ENCODE results near the gene APC2.

APC2 gene, protein sequence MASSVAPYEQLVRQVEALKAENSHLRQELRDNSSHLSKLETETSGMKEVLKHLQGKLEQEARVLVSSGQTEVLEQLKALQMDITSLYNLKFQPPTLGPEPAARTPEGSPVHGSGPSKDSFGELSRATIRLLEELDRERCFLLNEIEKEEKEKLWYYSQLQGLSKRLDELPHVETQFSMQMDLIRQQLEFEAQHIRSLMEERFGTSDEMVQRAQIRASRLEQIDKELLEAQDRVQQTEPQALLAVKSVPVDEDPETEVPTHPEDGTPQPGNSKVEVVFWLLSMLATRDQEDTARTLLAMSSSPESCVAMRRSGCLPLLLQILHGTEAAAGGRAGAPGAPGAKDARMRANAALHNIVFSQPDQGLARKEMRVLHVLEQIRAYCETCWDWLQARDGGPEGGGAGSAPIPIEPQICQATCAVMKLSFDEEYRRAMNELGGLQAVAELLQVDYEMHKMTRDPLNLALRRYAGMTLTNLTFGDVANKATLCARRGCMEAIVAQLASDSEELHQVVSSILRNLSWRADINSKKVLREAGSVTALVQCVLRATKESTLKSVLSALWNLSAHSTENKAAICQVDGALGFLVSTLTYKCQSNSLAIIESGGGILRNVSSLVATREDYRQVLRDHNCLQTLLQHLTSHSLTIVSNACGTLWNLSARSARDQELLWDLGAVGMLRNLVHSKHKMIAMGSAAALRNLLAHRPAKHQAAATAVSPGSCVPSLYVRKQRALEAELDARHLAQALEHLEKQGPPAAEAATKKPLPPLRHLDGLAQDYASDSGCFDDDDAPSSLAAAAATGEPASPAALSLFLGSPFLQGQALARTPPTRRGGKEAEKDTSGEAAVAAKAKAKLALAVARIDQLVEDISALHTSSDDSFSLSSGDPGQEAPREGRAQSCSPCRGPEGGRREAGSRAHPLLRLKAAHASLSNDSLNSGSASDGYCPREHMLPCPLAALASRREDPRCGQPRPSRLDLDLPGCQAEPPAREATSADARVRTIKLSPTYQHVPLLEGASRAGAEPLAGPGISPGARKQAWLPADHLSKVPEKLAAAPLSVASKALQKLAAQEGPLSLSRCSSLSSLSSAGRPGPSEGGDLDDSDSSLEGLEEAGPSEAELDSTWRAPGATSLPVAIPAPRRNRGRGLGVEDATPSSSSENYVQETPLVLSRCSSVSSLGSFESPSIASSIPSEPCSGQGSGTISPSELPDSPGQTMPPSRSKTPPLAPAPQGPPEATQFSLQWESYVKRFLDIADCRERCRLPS (N-terminal part only)

GRCh38 chr19:1449467-1450442 is at the start of gene APC2:
Gene APC2 (plus strand): TSS chr19:1450121. CDS start chr19:1453002, 2,881 bp downstream.
- peak; percentile 1 for DNase-seq

- no peak for DNase-seq
Measured at GRCh38 chr19:1400281-1401137, 49.4 kb upstream of the APC2 start.

DNA sequence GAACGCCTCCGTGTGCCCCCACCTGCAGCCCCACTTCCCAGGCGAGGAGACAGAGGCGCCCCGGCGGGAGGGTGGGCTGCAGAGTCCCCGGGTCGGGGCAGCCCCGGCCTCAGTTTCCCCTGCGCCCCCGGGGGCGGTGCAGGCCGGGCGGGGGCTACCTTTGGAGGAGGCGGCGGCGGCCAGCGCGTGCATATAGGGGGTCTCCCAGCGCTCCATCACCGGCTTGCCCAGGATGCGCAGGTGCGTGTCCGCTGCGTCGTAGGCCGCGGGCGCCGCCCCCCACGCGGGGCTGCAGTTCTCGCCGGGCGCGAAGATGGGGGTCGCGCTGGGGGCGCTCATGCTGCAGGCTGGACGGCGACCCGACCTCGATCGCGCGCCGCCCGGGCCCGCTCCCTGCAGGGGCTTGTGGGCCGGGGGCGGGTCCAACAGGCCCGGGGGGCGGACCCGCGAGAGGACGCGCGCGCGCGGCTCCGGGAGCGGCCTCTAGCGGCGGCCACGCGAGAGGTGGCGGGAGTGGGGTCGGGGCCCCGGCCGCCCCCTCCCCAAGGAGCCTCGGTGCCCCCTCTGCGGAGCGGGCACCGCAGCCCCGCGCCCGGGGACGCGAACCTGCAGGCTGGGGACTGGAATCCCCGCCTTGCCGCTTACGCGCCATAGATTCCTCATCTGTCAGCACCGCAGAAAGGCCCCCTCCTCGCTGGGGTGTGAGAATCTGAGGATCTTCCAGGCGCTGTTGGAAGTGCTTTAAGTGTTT is 48.6 kb upstream of the APC2 start, which contains the start of gene GAMT:
Gene GAMT, minus strand, starts transcription at position 405 of the 751 bp plus-strand sequence. Its CDS starts 66 bp downstream, at position 339.
- DNase-seq = no peak

GRCh38 chr19:1401889-1402217 is 48.1 kb upstream of the APC2 start:
- no peak for DNase-seq

DNA sequence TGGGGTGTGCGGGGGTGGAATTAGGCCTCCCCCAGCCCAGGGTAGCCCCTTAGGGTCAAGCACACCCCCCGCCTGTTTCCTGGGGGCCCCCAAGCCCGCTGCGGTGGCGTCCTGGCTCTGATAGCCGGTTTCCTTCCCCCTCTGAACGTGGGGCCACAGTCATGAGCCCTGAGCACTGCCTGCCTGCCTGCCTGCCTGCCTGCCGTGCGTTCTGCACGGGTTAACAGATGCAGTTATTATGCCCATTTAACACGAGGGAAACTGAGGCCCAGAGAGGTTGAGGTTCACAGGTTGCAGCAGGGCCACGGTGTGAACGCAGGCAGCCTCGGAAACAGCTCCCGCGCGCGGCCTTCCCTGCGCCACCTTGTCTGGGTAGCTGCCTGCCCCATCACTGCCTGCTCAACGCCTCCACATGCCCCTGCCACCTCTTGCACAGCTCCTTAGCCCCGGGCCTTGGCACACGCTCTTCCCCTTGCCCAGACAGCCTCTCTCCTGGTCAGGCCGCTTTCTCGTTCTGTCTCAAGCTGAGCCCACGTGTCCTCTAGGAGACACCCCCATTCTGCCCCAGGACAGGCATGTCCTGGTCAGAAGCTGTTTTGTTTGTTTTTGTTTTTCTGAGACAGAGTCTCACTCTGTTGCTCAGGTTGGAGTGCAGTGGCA is 47.4 kb upstream of the APC2 start:
- DNase-seq = no peak

- peak; percentile 98 for DNase-seq
Measured at GRCh38 chr19:1406774-1407527, 43.0 kb upstream of the APC2 start.

DNA sequence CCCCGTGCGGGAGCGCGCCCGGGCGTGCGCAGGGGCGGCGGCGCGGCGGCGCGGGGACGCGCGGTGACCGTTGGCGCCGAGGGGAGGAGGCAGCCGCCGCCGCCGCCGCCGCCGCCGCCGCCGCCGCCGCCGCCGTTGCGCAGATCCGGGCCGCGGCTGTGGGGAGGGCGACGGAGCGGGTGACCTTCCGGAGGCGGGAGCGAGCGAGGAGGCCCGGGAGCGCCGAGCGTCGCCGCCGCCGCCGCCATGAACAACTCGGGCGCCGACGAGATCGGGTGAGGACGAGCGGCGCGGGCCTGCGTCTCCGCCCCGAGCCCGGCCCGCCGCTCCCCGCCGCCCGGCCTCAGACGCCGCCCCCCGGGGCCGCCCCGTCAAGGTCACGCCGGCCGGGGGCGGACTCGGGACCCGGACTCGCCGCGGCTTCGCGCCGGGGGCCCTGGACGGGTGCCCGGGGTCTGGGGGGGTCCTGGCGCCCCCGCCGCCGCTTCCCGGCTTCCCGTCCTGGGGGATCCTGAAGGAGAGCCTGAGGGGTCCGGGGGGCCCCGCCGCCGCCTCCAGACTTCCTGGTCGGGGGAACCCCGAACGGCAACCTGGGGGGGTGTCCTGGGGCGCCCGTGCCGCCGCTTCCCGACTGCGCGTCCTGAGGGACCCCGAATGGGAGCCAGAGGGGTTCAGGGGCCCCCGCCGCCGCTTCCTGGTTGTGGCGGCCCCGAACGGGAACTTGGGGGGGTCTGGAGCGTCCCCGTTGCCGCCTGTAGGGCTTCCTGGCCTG is 42.2 kb upstream of the APC2 start, which contains the start of gene DAZAP1:
Gene DAZAP1, plus strand, starts transcription at position 59 of the 772 bp plus-strand sequence. Its CDS starts 188 bp downstream, at position 247.
- DNase-seq = no peak

GRCh38 chr19:1408300-1409203 is 41.4 kb upstream of the APC2 start:
- DNase-seq = no peak

GRCh38 chr19:1409204-1410005 is 40.5 kb upstream of the APC2 start:
- no peak for DNase-seq

- DNase-seq = no peak
Measured at GRCh38 chr19:1410136-1410786, 39.7 kb upstream of the APC2 start.

- DNase-seq = no peak
Measured at GRCh38 chr19:1410789-1411188, 39.1 kb upstream of the APC2 start.

DNA sequence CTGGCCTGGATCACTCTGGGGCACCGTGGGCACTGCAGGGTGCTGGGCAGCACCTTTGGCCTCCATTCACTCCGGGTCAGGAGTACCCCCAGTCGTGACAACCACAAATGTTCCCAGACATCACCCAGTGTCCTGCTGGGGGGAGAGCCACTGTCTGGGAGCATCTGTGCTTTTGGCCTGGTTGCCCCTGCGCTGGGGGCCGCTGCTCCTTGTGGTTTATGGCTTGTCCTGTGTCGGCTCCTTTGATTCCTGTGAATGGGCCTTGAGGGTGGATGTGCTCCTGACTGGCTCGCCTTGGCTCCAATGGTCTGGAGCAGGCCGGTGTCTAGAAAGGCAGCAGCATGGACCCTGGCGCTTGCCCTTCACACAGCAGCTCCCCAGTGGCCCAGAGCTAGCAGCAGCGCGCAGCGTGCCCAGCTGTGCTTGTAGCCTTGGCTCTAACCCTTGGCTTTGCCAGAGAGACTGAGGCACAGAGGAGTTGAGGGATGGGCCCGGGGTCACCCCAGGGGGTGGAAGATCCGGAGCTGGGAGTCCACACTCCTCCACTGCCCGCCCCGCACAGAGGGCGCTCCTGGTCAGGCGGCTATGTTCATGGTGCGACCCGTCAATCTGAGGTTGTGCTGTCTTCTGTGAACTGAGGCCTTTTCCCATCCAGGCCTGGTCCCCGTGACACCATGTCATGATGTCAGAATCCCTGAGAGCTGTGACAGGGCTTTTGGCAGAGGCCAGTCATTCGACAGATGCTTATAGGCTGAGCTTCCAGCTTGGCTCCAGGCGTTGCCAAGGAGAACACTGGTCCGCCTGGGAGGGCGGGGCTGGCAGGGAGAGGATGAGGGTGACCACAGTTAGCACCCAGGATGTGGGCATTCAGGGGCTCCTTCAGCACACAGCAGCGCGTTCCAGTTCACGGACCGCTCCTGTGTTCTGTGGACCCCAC is 38.4 kb upstream of the APC2 start:
- DNase-seq = no peak

DNA sequence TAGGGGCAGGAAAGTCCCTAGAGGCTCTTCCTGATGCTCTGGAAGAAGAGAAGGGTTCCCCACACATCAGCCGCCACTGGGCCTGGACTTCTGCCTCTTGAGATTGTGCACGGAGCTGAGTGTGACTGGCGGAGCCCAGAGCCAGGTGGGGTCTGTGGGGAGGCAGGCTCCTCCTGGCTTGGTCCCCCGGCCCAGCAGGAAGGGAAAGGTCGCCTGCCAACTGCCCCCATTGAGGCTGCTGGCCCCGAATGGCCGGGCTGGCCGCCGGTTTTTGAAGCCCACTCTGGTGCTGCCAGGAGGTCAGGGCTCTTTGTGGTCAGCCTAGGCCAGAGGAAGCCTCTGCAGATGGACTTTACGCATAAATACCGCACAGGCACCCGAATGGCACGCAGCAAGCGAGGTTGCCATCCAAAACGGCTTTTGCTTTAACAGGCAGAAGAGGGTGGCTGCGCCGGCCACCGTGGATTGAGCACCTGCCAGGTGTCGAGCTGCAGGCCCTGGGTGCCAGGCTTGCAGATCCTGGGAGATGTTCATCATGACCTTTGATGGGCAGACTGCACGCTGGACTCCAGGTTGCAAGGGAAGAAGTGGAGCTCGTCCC is 37.5 kb upstream of the APC2 start:
- DNase-seq = no peak
